Chondrocyte (in vitro differentiated cells): Measurements from ENCODE around the gene SPON1. TPM values are rescaled to one million over a fixed set of nuclear protein-coding genes. Genes with fewer than 3 reads are reported as not detected.

Source experiments
- DNase-seq: peaks from one replicate; pipeline ENCODE4 v3.0.0; 2021; ENCODE audit warnings: mixed read lengths, low spot score
- H3K27ac Mint-ChIP-seq: one replicate; pipeline ENCODE4 v1.8.0; 2021; ENCODE audit warnings: mild to moderate bottlenecking, moderate library complexity, mixed read lengths; ENCODE audit not compliant: unreplicated experiment
- H3K27me3 Mint-ChIP-seq: 2 replicates; pipeline ENCODE4 v1.8.0; 2021; ENCODE audit warnings: low read depth, mixed read lengths
- H3K36me3 Mint-ChIP-seq: 2 replicates; pipeline ENCODE4 v1.8.0; 2021; ENCODE audit warnings: low read depth, mixed read lengths
- H3K4me1 Mint-ChIP-seq: 2 replicates; pipeline ENCODE4 v1.8.0; 2021; ENCODE audit warnings: low read depth, mild to moderate bottlenecking, mixed read lengths
- H3K4me3 Mint-ChIP-seq: one replicate; pipeline ENCODE4 v1.8.0; 2021; ENCODE audit warnings: mild to moderate bottlenecking, moderate library complexity, mixed read lengths; ENCODE audit not compliant: unreplicated experiment
- H3K9me3 Mint-ChIP-seq: 2 replicates; pipeline ENCODE4 v1.8.0; 2021; ENCODE audit warnings: low read depth, mixed read lengths
- CTCF ChIP-seq: fragments of 200-600 bp; sonication (generic); IDR thresholded peaks from 2 replicates; pipeline ENCODE4 v1.5.0; 2021; ENCODE audit warnings: antibody characterized with exemption, mild to moderate bottlenecking, moderate library complexity
- total RNA-seq: library from RNA; stranded (reverse); gene quantifications from 3 replicates; pipeline ENCODE4 v1.2.1, GENCODE V29; 2021

The SPON1 gene
- total RNA-seq, 1 donor from 2014 or later, result 0.10 TPM

- Mint-ChIP-seq H3K4me1 (no peaks in the 10 kb centered on the region), H3K27me3 (peaks cover 19% of the 10 kb centered on the region), H3K36me3 (no peaks in the 10 kb centered on the region), H3K27ac (no peak overlapping the region), H3K9me3 (no peaks in the 10 kb centered on the region), H3K4me3 (no peak overlapping the region)
- TF ChIP-seq CTCF, result no peak
- DNase-seq, result no peak
These were observed 240.8 kb downstream of the SPON1 start for GRCh38 chr11:14203321-14203720.

GRCh38 chr11:14212986-14213385, 250.5 kb downstream of the SPON1 start:
- Mint-ChIP-seq H3K4me1 (no peaks in the 10 kb centered on the region), H3K36me3 (no peaks in the 10 kb centered on the region), H3K4me3 (no peak overlapping the region), H3K27ac (no peak overlapping the region), H3K27me3 (peaks cover 25% of the 10 kb centered on the region), H3K9me3 (no peaks in the 10 kb centered on the region)
- DNase-seq, result no peak
- no peak for TF ChIP-seq CTCF

DNA sequence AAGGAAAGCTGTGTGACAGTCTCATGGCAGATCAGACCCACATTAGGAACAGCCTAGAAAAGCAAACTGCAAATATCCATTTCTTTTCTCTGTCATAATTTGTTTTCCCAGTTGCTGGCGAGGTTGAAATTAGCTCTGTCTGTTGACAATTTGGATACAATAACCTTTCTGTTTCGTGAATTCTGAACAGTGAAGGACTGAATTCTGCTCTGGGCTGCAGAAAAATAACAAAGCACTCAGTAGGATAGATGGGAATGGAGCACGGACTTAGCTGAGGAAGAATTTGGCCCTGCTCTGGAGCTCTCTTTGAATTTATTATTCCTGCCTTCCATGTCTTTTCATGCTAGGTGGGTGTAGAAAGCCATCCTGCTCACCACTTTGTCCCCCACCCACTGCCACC, 256.2 kb downstream of the SPON1 start:
- Mint-ChIP-seq H3K27me3 (peaks cover 33% of the 10 kb centered on the region), H3K4me3 (no peak overlapping the region), H3K36me3 (no peaks in the 10 kb centered on the region), H3K4me1 (no peaks in the 10 kb centered on the region), H3K9me3 (no peaks in the 10 kb centered on the region), H3K27ac (no peak overlapping the region)
- no peak for TF ChIP-seq CTCF
- DNase-seq, result no peak

DNA sequence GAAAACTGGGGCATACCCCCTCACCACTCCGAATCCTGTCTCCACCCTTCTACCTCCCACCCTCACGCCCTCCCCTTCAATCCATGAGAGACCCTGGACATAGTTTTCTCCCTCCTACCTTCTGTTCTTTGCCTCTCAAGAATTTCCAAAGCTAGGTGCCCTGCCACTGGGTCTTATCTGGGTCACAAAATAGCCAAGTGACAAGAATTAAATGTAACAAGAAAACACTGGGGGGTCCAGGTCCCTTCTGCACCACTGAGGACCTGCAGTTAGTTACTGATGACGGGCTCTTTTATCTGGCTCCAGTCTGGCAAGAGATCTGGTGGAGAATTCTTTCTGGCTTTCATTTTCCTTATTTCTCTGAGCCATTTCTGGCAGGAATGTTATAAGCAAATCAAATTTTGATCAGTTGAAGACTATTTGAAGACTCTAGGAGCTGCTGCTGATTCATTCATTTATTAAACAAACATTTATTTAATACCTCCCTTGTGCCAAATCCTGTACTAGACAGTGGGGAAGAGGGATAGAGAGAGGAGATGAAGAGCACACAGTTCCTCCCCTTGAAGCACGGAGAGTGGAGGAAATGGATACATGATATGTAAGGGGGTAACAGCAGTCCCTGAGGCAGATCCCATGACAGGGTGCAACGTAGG, 261.2 kb downstream of the SPON1 start:
- TF ChIP-seq CTCF, result no peak
- no peak overlapping the region for H3K4me3 Mint-ChIP-seq
- H3K27ac Mint-ChIP-seq, result no peak overlapping the region
- peaks cover 10% of the 10 kb centered on the region for H3K27me3 Mint-ChIP-seq
- no peaks in the 10 kb centered on the region for H3K36me3 Mint-ChIP-seq
- H3K9me3 Mint-ChIP-seq, result peaks cover 3% of the 10 kb centered on the region
- no peak for DNase-seq
- no peaks in the 10 kb centered on the region for H3K4me1 Mint-ChIP-seq

DNA sequence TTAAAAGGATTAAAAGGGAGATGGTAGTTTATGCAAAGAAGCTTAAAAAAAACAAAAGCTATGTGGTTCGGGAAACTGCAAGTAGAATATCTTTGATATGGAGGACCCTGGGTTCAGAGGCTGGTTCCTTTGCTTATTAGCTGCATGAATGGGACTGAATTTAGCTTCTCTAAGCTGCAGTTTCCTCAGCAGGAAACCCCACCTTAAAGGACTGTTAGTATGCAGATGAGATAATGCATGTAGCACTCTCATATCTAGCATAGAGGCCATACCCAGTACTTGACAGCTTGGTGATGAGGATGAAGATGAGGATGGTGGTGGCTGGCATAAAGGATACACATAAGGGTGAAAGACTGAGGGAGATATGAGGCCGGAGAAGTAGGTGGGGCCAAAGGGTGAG, 261.9 kb downstream of the SPON1 start:
- Mint-ChIP-seq H3K36me3 (no peaks in the 10 kb centered on the region), H3K27me3 (peaks cover 9% of the 10 kb centered on the region), H3K4me1 (no peaks in the 10 kb centered on the region), H3K4me3 (no peak overlapping the region), H3K27ac (no peak overlapping the region), H3K9me3 (peaks cover 3% of the 10 kb centered on the region)
- TF ChIP-seq CTCF, result no peak
- DNase-seq, result no peak
